A549 (cell line): ENCODE data around the gene RPL32. TPM values are rescaled to one million over a fixed set of nuclear protein-coding genes. Genes with fewer than 3 reads are reported as not detected.

Experiments used
- ATAC-seq, 2 experiments: fragments of 200-7000 bp in 1 of 2; fragments of >200 bp in 1 of 2; cut with Nextera tagmentation in 1 of 2; cut with Tn5 transposase in 1 of 2; 3 replicates each; pipeline versions ENCODE4 v1.8.0 to v1.9.1; 2018 to 2020; ENCODE audit warnings: mild to moderate bottlenecking in 1 of 2, moderate library complexity in 1 of 2
- CTCF ChIA-PET: fragments of 300-600 bp; sonication (Branson Sonifier 250); formaldehyde crosslinking; extraction: SDS; loops from one replicate; lab custom pipeline; 2021; ENCODE audit warnings: antibody characterized with exemption, inconsistent platforms; lab: Yijun Ruan, JAX
- POLR2A ChIA-PET: fragments of 350-600 bp; formaldehyde crosslinking; extraction: SDS; loops from one replicate; lab custom pipeline; 2021; ENCODE audit warnings: antibody characterized with exemption, inconsistent platforms; lab: Yijun Ruan, JAX
- DNase-seq, 2 experiments: peaks; one replicate each; pipeline versions ENCODE4 v3.0.0 to v3.0.0-alpha.2; 2011 to 2016; ENCODE audit warnings: low read depth in 1 of 2, low spot score in 1 of 2
- FAIRE-seq: peaks from 2 replicates; lab custom pipeline; 2011; peaks lifted over from hg19 to GRCh38; lab: Jason Lieb, UNC
- H3K27ac ChIP-seq, 2 experiments: fragments of >200 bp; sonication (Bioruptor Twin); formaldehyde crosslinking; 3 replicates each; pipeline ENCODE4 v1.5.1; 2016 to 2017
- H3K4me1 ChIP-seq: fragments of >200 bp; sonication (Bioruptor Twin); formaldehyde crosslinking; 3 replicates; pipeline ENCODE4 v1.6.1; 2016
- H3K4me2 ChIP-seq: fragments of >200 bp; sonication (Bioruptor Twin); formaldehyde crosslinking; 3 replicates; pipeline ENCODE4 v1.6.1; 2016
- H3K4me3 ChIP-seq: fragments of >200 bp; sonication (Bioruptor Twin); formaldehyde crosslinking; 3 replicates; pipeline ENCODE4 v1.5.1; 2016
- H3K9me3 ChIP-seq: fragments of >200 bp; sonication (Bioruptor Twin); formaldehyde crosslinking; 3 replicates; pipeline ENCODE4 v1.6.1; 2016
- BHLHE40 ChIP-seq: IDR thresholded peaks from 2 replicates; pipeline ENCODE4 v1.6.1; 2012; ENCODE audit warnings: low read depth, low read length, inconsistent platforms
- CEBPB ChIP-seq, 2 experiments: fragments of >200 bp in 1 of 2; sonication (Bioruptor Twin) in 1 of 2; formaldehyde crosslinking in 1 of 2; IDR thresholded peaks; 2 replicates each; pipeline ENCODE4 v1.6.1; 2012 to 2016
- CHD2 ChIP-seq: fragments of 150-350 bp; IDR thresholded peaks from 2 replicates; pipeline ENCODE4 v1.6.1; 2014; ENCODE audit warnings: low read length; ENCODE audit not compliant: partially characterized antibody
- CTCF ChIP-seq: fragments of >200 bp; sonication (Bioruptor Twin); formaldehyde crosslinking; IDR thresholded peaks from 3 replicates; pipeline ENCODE4 v1.5.1; 2016
- E2F6 ChIP-seq: IDR thresholded peaks from 2 replicates; pipeline ENCODE4 v1.6.1; 2012; ENCODE audit warnings: low read depth, borderline replicate concordance
- ELK1 ChIP-seq: fragments of 150-350 bp; IDR thresholded peaks from 2 replicates; pipeline ENCODE4 v1.6.1; 2014; ENCODE audit warnings: low read depth, mild to moderate bottlenecking, low read length
- EP300 ChIP-seq, 2 experiments: fragments of >200 bp; sonication (Bioruptor Twin); formaldehyde crosslinking; IDR thresholded peaks; 2 replicates in 1 of 2; 3 replicates in 1 of 2; pipeline ENCODE4 v1.6.1; 2016 to 2017
- FOSB ChIP-seq: fragments of 250-450 bp; sonication (Bioruptor Pico); IDR thresholded peaks from 2 replicates; pipeline ENCODE4 v1.5.0; 2020; ENCODE audit warnings: mild to moderate bottlenecking, moderate library complexity
- HMGXB4 ChIP-seq: fragments of 250-450 bp; sonication (Bioruptor Pico); IDR thresholded peaks from 2 replicates; pipeline ENCODE4 v1.5.0; 2021; ENCODE audit warnings: mild to moderate bottlenecking, moderate library complexity, borderline replicate concordance
- JUN ChIP-seq, 2 experiments: fragments of >200 bp; sonication (Bioruptor Twin); formaldehyde crosslinking; IDR thresholded peaks; 2 replicates in 1 of 2; 3 replicates in 1 of 2; pipeline ENCODE4 v1.6.1; 2016 to 2017
- KDM1A ChIP-seq: fragments of 200-600 bp; sonication (generic); IDR thresholded peaks from 2 replicates; pipeline ENCODE4 v1.6.1; 2016; ENCODE audit warnings: low read depth, mild to moderate bottlenecking
- MAX ChIP-seq: IDR thresholded peaks from 2 replicates; pipeline ENCODE4 v1.6.1; 2012
- NFE2L2 ChIP-seq: fragments of 150-350 bp; conservative IDR thresholded peaks from 2 replicates; pipeline ENCODE4 v1.6.1; 2014; ENCODE audit warnings: low read length
- NPAS2 ChIP-seq: fragments of 250-450 bp; sonication (Bioruptor Pico); IDR thresholded peaks from 2 replicates; pipeline ENCODE4 v1.8.0; 2022; ENCODE audit warnings: mild to moderate bottlenecking, moderate library complexity, borderline replicate concordance
- POLR2A ChIP-seq: IDR thresholded peaks from 2 replicates; pipeline ENCODE4 v1.6.1; 2012; ENCODE audit warnings: mild to moderate bottlenecking, low read length
- RAD21 ChIP-seq, 2 experiments: fragments of >200 bp in 1 of 2; sonication (Bioruptor Twin) in 1 of 2; formaldehyde crosslinking in 1 of 2; IDR thresholded peaks in 1 of 2; conservative IDR thresholded peaks in 1 of 2; 2 replicates in 1 of 2; 3 replicates in 1 of 2; pipeline ENCODE4 v1.6.1; 2012 to 2018; ENCODE audit warnings: inconsistent platforms in 1 of 2
- RARB ChIP-seq: fragments of 250-450 bp; sonication (Bioruptor Pico); IDR thresholded peaks from 2 replicates; pipeline ENCODE4 v1.8.0; 2021; ENCODE audit warnings: mild to moderate bottlenecking, moderate library complexity
- RCOR1 ChIP-seq: fragments of 150-350 bp; IDR thresholded peaks from 2 replicates; pipeline ENCODE4 v1.6.1; 2014; ENCODE audit warnings: antibody characterized with exemption, low read length, low read depth
- TP53 ChIP-seq: fragments of 250-450 bp; sonication (Bioruptor Pico); IDR thresholded peaks from 2 replicates; pipeline ENCODE4 v1.5.0; 2021; ENCODE audit warnings: mild to moderate bottlenecking, moderate library complexity
- ZC3H11A ChIP-seq: fragments of 450-650 bp; IDR thresholded peaks from 2 replicates; pipeline ENCODE4 v1.6.1; 2014; ENCODE audit warnings: antibody characterized with exemption, mild to moderate bottlenecking
- ZNF302 ChIP-seq: fragments of 250-450 bp; sonication (Bioruptor Pico); IDR thresholded peaks from 2 replicates; pipeline ENCODE4 v1.9.0; 2021; ENCODE audit warnings: inconsistent platforms, mild to moderate bottlenecking, moderate library complexity
- WGBS: methylation state at CpG from one replicate; pipeline ENCODE4 v1.1.6; 2017; ENCODE audit errors: missing lambda C conversion rate; 5-methylcytosine and 5-hydroxymethylcytosine counted together
- polyA plus RNA-seq, 4 experiments: library from polyadenylated mRNA; depleted of rRNA in 3 of 4; stranded (reverse); fragments of >200 nt; fragmentation: RNase III in 1 of 4; extraction: RNeasy Plus Mini Kit Qiagen cat#74134 plus additional on column Dnase treatment in 1 of 4; gene quantifications; 2 replicates in 3 of 4; 3 replicates in 1 of 4; pipeline ENCODE4 v1.2.3, GENCODE V29; 2011 to 2017

RPL32 gene
- polyA plus RNA-seq, 2 of the 4 experiments (the other 2 are of a cell fraction) = 2,144 to 2,852 TPM

GRCh38 chr3:12877040-12877439 is 35.7 kb upstream of the RPL32 start:
- no peak for FAIRE-seq
- ATAC-seq = no peak
- DNase-seq = no peak
- Histone ChIP-seq H3K9me3 (no peaks in the 10 kb centered on the region), H3K4me2 (no peak overlapping the region), H3K4me3 (no peak overlapping the region), H3K4me1 (0 out of 3 replicates have a peak, but pooled peaks cover 3% of the 10 kb centered on the region), H3K27ac (no peak overlapping the region)
- TF ChIP-seq E2F6 = no peak
- TF ChIP-seq RARB (CRISPR knock-in tag) = no peak
- no peak for TF ChIP-seq NFE2L2
- no peak for TF ChIP-seq ZNF302
- TF ChIP-seq ELK1 = no peak
- TF ChIP-seq TP53 (CRISPR knock-in tag) = no peak
- TF ChIP-seq RAD21 (conservative IDR thresholded peaks at IDR 0.05 in 1 of 2, IDR thresholded peaks at IDR 0.05 in 1 of 2) = no peak
- TF ChIP-seq ZC3H11A = no peak
- no peak for TF ChIP-seq RCOR1
- no peak for TF ChIP-seq JUN (IDR thresholded peaks at IDR 0.05)
- TF ChIP-seq HMGXB4 = no peak
- no peak for TF ChIP-seq NPAS2
- no peak for TF ChIP-seq FOSB (CRISPR knock-in tag)
- TF ChIP-seq BHLHE40 = no peak
- no peak for TF ChIP-seq POLR2A
- TF ChIP-seq MAX = no peak
- TF ChIP-seq CEBPB (IDR thresholded peaks at IDR 0.05) = no peak
- TF ChIP-seq CHD2 = no peak
- no peak for TF ChIP-seq KDM1A
- ChIA-PET CTCF (interaction anchor here (1.1 to 10.6 kb wide), 3 partner anchors 9 to 35 kb away, joined by 4 to 90 read pairs (median 11); partner anchors contain the start of gene RPL32), POLR2A (no interaction called here)
- WGBS = 87% methylated on average over 7 of the region's 7 CpGs

- WGBS = 74% methylated on average over 20 of the region's 60 CpGs
- Histone ChIP-seq H3K4me2 (peak overlapping the region; percentile 70), H3K27ac (peak overlapping the region in 1 of 2 experiments; percentile 63; a peak in 3 of 6 replicates), H3K4me3 (peak overlapping the region; percentile 35; the same call in 2 of the 3 replicates), H3K9me3 (no peaks in the 10 kb centered on the region), H3K4me1 (0 out of 3 replicates have a peak, but pooled peaks cover 3% of the 10 kb centered on the region)
- ATAC-seq = peak; percentile 44 to 82
- TF ChIP-seq CTCF = peak; percentile 23; the same call in 1 of the 3 replicates
- TF ChIP-seq EP300 (IDR thresholded peaks at IDR 0.05) = no peak
- POLR2A ChIA-PET = no interaction called here
- CTCF ChIA-PET = interaction anchor here (1.1 to 10.6 kb wide), 2 partner anchors 15 to 34 kb away, joined by 4 to 90 read pairs; partner anchors contain the start of gene RPL32
- no peak for DNase-seq
- FAIRE-seq = no peak
These were observed 34.8 kb upstream of the RPL32 start for GRCh38 chr3:12875857-12876836.
